Erythroblast (primary cell): Measurements from ENCODE around the gene C4B.
"Not testable (repeated sequence)": the region's sequence is repeated elsewhere in the genome, so short reads cannot be mapped to it uniquely, and the experiment has no call there.

Experiments
- DNase-seq, 2 experiments: peaks; one replicate each; lab custom pipeline; 2025; lab: John Stamatoyannopoulos, UW
- GATA1 ChIP-seq: IDR thresholded peaks from 2 replicates; pipeline ENCODE4 v1.6.1; 2011; ENCODE audit warnings: low read depth, mild to moderate bottlenecking, control low read depth, low read length, moderate library complexity
- POLR2A ChIP-seq: IDR thresholded peaks from 2 replicates; pipeline ENCODE4 v1.6.1; 2011; ENCODE audit warnings: mild to moderate bottlenecking, low read length

The C4B gene

DNA sequence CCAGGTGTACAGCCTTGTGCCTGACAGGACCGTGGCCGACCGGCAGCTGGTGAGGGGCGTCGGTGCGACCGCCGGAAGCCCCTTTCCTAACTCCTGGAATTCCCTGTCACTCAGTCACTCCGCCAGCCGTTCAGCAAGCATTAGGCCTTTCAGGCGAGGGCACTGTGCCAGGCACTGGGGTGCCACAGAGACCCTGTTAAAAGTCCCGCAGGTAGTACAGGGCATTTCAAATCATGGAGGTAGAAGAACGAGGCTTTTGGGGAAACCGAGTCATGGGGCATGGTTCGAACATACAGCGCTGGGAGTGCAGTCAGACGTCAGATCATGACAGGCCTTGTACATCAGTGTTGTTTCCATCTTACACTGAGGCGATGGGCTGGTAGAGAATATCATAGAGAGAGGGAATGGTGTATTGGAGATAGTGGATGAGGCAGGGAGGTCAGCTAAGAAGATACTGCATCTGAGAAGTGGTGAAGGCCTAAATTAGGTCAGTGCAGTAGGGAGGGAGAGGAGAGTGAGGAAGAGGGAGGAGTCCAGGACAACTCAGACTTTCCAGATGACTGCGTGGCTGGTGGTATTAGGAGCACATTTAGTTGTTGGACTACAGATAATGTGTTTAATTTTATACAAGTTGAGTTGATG lies 41.8 kb upstream of the C4B start:
- TF ChIP-seq GATA1 (no peak), POLR2A (peak; percentile 60)
- DNase-seq, result peak; percentile 47 to 60

GRCh38 chr6:31976065-31976464 lies 38.5 kb upstream of the C4B start:
- not testable (repeated sequence) for DNase-seq

- no peak for DNase-seq
Observed at GRCh38 chr6:31977816-31978431, 36.7 kb upstream of the C4B start.

DNA sequence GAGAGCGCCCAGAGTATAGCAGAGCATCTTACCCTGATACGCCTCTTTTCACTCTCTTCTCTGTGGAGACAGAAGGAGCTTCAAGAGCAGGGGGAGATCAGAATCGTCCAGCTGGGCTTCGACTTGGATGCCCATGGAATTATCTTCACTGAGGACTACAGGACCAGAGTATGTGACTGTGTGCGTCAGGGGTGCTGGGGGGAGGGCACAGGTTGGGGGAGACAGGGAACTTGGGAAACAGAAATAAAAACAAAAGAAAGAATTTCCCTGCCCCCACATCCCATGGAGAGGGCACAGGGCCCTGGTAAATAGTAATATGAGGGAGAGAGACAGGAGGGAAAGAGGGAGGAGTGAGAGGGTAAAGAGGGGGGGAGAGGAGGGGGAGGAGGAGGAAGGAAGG lies 35.8 kb upstream of the C4B start:
- no peak for DNase-seq
- TF ChIP-seq GATA1, result no peak
- no peak for TF ChIP-seq POLR2A

More at GRCh38 chr6:31977816-31978431, 36.7 kb upstream of the C4B start:
- TF ChIP-seq GATA1 (no peak), POLR2A (no peak)

- DNase-seq, result no peak
- TF ChIP-seq POLR2A (no peak), GATA1 (no peak)
Observed at GRCh38 chr6:31979238-31979898, 35.2 kb upstream of the C4B start.

DNA sequence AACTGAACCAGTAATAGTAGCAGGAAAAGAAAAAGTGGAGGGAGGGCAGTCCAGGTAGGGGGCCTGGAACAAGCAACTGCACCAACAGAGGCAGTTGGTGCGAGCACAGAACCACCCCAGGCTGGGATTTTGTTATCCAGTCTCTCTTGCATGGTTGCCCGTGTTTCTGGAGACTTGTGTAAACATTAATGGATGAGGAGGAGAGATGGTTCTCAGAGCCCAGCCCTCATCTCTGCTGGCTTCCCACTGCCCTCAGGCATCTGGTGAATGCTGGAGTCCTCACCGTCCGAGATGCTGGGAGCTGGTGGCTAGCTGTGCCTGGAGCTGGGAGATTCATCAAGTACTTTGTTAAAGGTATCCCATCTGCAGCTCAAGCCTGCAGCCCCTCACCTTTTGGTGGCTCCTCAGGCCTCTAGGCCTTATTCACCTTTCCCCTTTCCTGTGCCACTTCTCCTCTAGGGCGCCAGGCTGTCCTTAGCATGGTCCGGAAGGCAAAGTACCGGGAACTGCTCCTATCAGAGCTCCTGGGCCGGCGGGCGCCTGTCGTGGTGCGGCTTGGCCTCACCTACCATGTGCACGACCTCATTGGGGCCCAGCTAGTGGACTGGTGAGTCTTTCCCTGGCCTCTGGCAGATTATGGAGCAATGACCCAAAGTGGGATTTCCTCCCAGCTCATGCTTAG lies 34.3 kb upstream of the C4B start:
- DNase-seq, result not testable (repeated sequence)

GRCh38 chr6:31980998-31981397 lies 33.6 kb upstream of the C4B start:
- DNase-seq, result not testable (repeated sequence)

DNA sequence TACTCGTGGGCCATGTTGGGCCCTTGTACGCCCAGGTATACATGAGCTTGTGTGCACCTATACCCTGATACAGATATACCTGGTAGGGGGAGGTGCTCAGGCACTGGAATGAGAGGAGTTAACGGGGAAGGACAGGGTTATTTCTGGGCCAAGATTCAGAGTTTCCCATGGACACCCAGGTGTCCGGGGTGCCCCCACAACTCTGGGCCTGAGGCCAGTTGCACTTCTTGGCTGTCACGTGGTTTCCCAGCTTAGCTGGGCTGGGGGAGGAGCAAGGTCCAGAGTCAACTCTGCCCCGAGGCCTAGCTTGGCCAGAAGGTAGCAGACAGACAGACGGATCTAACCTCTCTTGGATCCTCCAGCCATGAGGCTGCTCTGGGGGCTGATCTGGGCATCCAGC lies 32.9 kb upstream of the C4B start, which contains the start of gene C4A:
Gene C4A, plus strand, starts transcription at position 314 of the 400 bp plus-strand sequence. Its CDS starts 51 bp downstream, at position 365.
- DNase-seq, result not testable (repeated sequence)

- not testable (repeated sequence) for DNase-seq
Observed at GRCh38 chr6:31989363-31989762, 25.2 kb upstream of the C4B start.

DNA sequence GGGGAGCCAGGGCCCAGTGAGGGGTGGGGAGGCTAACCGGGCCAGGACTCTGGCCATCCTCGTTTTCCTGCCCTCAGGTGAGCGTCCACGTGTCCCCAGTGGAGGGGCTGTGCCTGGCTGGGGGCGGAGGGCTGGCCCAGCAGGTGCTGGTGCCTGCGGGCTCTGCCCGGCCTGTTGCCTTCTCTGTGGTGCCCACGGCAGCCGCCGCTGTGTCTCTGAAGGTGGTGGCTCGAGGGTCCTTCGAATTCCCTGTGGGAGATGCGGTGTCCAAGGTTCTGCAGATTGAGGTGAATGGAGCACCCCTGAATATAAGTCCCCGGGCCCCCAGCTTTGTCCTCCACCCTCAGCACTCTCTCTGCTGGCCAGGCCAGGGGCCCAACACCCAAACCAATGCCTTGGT lies 20.2 kb upstream of the C4B start:
- DNase-seq, result not testable (repeated sequence)

GRCh38 chr6:31996385-31996784 lies 18.2 kb upstream of the C4B start:
- DNase-seq, result not testable (repeated sequence)

GRCh38 chr6:32002546-32003268 lies 11.9 kb upstream of the C4B start:
- not testable (repeated sequence) for DNase-seq

DNA sequence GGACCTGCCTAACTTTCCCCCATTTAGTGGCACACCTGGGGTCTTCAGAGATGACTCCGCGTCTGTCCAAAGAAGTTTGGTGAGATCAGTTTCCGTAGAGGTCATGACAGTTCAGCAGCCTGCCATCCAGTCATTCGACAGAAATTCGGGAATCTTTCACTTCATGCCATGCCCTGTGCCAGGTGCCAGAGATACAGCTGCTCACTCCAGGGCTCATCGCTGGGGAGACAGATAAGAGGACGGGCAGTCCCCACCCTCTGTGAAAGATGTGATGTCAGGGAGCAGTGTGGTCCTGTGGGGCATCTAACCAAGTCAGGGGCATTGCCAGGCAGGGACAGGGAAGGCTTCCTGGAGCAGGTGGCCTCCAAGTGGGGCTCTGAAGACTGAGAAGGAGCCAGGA lies 11.3 kb upstream of the C4B start:
- not testable (repeated sequence) for DNase-seq

DNA sequence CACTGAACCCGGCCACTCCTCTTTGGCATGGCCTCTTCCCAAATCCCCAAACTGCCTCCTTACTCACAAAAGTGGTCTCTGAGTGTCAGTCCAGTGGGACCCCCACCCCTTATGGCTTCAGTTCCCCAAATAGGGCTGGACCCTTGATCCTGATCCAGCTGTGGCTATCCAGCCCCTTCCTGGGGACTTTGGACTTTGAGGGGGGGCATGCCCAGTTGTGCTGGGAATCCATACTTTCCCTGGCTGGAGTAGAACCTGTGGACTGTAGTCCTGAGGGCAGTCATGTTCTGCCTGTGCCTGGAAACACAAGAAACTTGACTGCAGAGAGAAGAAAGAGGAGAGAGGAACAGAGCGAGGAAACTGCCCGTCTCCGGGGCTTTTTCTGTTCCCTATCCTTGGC lies 10.2 kb upstream of the C4B start:
- not testable (repeated sequence) for DNase-seq

- DNase-seq, result not testable (repeated sequence)
Observed at GRCh38 chr6:32004864-32005537, 9.6 kb upstream of the C4B start.

DNA sequence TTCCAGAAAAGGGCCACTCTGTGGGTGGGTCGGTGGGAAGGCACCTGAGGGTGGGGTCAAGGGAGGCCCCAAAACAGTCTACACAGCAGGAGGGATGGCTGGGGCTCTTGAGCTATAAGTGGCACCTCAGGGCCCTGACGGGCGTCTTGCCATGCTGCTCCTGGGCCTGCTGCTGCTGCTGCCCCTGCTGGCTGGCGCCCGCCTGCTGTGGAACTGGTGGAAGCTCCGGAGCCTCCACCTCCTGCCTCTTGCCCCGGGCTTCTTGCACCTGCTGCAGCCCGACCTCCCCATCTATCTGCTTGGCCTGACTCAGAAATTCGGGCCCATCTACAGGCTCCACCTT lies 9.1 kb upstream of the C4B start:
- DNase-seq, result not testable (repeated sequence)

DNA sequence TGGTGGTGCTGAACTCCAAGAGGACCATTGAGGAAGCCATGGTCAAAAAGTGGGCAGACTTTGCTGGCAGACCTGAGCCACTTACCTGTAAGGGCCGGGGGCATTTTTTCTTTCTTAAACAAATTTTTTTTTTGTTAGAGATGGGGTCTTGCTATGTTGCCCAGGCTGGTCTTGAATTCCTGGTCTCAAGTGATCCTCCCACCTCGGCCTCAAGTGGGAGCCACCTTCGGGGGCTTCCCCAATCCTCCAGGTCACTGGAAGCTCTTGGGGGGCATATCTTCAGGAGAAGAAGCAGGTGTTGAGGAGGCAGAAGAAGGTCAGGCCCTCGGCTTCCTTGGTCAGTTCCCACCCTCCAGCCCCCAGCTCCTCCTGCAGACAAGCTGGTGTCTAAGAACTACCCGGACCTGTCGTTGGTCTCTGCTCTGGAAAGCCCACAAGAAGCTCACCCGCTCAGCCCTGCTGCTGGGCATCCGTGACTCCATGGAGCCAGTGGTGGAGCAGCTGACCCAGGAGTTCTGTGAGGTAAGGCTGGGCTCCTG lies 8.5 kb upstream of the C4B start:
- DNase-seq, result not testable (repeated sequence)

GRCh38 chr6:32007086-32007485 lies 7.5 kb upstream of the C4B start:
- not testable (repeated sequence) for DNase-seq

GRCh38 chr6:32008037-32008436 lies 6.6 kb upstream of the C4B start:
- not testable (repeated sequence) for DNase-seq

DNA sequence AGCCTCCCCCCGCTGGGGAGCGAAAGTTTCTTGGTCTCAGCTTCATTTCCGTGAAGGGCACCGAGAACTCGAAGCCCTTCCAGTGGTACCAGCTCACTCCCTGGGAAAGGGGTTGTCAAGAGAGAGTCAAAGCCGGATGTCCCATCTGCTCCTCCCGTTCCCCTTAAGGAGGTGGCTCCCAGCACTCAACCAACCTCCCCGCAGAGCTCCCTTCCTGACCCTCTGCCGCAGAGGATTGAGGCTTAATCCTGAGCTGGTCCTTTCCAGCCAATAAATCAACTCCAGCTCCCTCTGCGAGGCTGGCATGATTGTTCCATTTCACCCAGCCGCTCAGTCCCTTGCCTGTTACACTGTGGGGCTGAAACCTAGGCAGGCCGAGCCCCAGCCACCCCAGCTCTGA lies 6.0 kb upstream of the C4B start:
- not testable (repeated sequence) for DNase-seq
